OCI-LY7 (cell line): ENCODE data around the gene NOXRED1.

Experiments
- EZH2phosphoT487 ChIP-seq: fragments of 200-600 bp; sonication (generic); IDR thresholded peaks from 2 replicates; pipeline ENCODE4 v1.6.1; 2018; ENCODE audit warnings: low read depth, borderline replicate concordance, mild to moderate bottlenecking, mixed run types, antibody characterized with exemption, low read length, moderate library complexity, mixed read lengths
- TF ChIP-seq, protein P1 (sequence below): fragments of 200-600 bp; sonication (generic); conservative IDR thresholded peaks from 2 replicates; pipeline ENCODE4 v1.5.1; 2014; ENCODE audit warnings: mild to moderate bottlenecking, antibody characterized with exemption, low read length, moderate library complexity, mixed read lengths

GRCh38 chr14:77376771-77377501 is 46.4 kb downstream of the NOXRED1 start, which contains the start of the genes SAMD15 and TMED8:
- TF ChIP-seq, protein P1, sequence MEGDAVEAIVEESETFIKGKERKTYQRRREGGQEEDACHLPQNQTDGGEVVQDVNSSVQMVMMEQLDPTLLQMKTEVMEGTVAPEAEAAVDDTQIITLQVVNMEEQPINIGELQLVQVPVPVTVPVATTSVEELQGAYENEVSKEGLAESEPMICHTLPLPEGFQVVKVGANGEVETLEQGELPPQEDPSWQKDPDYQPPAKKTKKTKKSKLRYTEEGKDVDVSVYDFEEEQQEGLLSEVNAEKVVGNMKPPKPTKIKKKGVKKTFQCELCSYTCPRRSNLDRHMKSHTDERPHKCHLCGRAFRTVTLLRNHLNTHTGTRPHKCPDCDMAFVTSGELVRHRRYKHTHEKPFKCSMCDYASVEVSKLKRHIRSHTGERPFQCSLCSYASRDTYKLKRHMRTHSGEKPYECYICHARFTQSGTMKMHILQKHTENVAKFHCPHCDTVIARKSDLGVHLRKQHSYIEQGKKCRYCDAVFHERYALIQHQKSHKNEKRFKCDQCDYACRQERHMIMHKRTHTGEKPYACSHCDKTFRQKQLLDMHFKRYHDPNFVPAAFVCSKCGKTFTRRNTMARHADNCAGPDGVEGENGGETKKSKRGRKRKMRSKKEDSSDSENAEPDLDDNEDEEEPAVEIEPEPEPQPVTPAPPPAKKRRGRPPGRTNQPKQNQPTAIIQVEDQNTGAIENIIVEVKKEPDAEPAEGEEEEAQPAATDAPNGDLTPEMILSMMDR, result peak; percentile 31; the same call in 1 of the 2 replicates
- TF ChIP-seq EZH2phosphoT487, result no peak
